GM21717 (cell line): ENCODE measurements around the gene HSD17B1.
"Not testable (repeated sequence)": the region's sequence is repeated elsewhere in the genome, so short reads cannot be mapped to it uniquely, and the experiment has no call there.

ENCODE experiments used
- ATAC-seq: cut with Tn5 transposase; IDR thresholded peaks from one replicate; pipeline ENCODE4 v1.9.1; 2021; ENCODE audit warnings: mild to moderate bottlenecking, moderate library complexity; ENCODE audit not compliant: unreplicated experiment

HSD17B1 gene

GRCh38 chr17:42522798-42523278 lies 29.9 kb upstream of the HSD17B1 start:
- ATAC-seq = no peak

GRCh38 chr17:42525221-42525620 lies 27.5 kb upstream of the HSD17B1 start:
- ATAC-seq = no peak

DNA sequence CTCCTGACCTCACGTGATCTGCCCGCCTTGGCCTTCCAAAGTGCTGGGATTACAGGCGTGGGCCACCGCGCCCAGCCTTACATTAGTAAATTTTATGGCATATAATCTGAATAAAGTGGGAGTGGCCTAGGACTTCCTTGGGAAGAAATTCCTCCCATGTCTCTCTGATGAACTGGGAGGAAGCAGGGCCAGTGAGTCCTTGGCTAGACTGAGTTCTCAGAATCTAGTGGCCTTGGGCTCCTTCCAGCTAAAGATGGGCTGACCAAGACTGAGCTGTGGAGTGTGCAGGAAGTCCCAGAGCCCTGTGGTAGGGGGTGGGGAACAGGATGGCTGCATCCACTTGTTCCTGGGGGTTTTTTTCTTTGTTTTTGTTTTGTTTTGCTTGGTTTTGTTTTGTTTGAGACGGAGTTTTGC lies 26.7 kb upstream of the HSD17B1 start:
- no peak for ATAC-seq

DNA sequence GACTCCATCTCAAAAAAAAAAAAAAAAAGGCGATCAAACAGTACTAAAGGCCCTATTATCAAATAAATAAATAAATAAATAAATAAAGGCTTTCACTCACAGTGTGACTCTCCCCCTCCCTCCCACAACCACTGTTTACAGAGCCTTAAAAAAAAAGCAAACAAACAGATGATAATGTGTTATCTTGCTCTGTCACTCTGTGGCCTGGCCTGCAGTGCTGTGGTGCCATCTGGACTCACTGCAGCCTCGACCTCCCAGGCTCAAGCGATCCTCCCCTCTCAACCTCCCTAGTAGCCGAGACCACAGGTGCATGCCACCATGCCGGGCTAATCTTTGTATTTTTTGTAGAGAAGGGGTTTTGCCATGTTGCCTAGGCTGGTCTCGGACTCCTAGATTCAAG lies 24.8 kb upstream of the HSD17B1 start:
- no peak for ATAC-seq

DNA sequence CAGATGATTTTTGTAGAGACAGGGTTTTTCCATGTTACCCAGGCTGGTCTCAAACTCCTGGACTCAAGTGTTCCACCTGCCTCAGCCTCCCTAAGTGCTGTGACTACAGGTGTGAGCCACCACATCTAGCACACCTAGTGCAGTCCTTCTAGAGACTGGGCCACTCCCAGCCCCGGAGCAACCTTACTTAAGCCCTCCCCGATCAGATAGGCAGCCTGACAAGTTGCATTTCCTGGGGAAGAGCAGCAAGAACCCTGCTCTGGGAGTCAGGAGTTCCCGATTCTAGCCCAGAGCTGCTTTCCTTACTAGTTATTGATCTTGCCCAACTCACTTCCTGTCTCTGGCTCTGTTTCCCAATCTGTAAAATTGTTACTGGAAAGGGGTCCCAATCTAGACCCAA lies 23.7 kb upstream of the HSD17B1 start:
- ATAC-seq = no peak

DNA sequence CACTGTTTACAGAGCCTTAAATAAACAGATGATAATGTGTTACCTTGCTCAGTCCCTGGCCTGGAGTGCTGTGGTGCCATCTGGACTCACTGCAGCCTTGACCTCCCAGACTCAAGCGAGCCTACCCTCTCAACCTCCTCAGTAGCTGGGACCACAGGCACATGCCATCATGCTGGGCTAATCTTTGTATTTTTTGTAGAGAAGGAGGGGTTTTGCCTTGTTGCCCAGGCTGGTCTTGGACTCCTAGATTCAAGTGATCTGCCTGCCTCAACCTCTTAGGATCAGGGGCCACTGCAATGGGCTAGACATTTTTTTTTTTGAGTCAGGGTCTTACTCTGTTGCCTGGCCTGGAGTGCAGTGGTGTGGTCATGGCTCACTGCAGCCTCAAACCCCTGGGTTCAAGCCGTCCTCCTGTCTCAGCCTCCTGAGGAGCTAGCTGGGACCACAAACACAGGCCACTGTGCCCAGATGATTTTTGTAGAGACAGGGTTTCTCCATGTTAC lies 21.7 kb upstream of the HSD17B1 start:
- ATAC-seq = no peak

DNA sequence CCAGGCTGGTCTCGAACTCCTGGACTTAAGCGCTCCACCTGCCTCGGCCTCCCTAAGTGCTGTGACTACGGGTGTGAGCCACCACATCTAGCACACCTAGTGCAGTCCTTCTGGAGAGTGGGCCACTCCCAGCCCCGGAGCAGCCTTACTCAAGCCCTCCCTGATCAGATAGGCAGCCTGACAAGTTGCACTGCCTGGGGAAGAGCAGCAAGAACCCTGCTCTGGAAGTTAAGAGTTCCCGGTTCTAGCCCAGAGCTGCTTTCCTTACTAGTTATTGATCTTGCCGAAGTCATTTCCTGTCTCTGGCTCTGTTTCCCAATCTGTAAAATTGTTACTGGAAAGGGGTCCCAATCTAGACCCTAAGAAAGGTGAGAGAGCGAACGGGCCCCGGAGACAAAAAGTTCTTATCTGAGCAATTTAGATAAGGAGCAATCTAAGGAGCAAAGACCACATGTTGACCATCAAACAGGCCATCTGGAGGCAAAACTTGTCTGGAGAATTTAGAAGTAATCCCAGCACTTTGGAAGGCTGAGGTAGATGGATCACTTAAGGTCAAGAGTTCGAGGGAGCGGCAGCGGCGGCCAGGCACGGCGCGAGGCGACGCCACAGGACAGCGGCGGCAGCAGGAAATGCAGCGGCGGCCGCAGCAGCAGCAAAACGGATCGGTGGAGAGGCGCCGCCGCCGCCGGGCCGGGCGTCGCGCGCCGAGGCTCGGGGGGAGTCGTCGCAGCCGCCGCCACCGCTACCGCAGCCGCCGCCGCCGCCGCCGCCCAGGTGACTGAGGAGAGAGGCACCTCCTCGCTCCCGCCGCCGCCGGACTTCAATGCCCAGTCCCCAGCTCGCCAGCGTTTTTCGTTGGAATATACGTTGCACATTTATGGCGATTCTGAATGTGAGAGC lies 21.0 kb upstream of the HSD17B1 start:
- ATAC-seq = no peak

DNA sequence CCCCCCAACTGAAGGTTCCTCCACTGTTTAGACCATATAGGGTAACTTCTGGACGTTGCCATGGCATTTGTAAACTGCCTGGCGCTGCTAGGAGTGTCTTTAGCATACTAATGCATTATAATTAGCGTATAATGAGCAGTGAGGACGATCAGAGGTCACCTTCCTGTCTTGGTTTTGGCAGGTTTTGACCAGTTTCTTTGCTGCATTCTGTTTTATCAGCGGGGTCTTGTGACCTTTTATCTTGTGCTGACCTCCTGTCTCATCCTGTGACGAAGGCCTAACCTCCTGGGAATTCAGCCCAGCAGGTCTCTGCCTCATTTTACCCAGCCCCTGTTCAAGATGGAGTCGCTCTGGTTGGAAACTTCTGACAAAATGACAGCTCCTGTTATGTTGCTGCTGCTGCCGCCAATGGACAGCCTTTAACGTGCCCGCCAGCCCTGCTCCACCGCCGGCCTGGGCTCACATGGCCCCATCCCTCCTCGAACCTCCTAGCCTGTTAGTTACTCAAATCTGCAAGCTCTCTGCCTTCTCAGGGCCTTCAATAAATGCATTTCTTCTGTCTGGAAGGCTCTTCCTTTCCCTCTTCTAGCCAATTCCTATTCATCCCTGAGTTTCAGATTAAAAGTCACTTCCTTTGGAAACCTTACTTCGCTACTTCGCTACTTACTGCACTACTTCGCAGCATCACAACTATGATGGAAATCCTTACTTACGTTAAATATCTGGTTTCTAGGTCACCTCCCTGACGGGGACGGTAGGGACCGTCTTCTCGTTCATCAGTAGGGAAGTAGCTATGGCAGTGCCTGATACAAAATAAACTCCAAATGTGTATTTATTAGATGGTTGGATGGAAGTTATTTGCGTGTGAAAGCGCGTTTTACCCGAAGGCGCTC lies 17.3 kb upstream of the HSD17B1 start:
- ATAC-seq = no peak

GRCh38 chr17:42536048-42536371 lies 16.7 kb upstream of the HSD17B1 start, which contains the start of gene NAGLU:
NAGLU (plus strand) TSS chr17:42536241; CDS start chr17:42536273, 32 bp downstream.
- peak; percentile 54 for ATAC-seq

DNA sequence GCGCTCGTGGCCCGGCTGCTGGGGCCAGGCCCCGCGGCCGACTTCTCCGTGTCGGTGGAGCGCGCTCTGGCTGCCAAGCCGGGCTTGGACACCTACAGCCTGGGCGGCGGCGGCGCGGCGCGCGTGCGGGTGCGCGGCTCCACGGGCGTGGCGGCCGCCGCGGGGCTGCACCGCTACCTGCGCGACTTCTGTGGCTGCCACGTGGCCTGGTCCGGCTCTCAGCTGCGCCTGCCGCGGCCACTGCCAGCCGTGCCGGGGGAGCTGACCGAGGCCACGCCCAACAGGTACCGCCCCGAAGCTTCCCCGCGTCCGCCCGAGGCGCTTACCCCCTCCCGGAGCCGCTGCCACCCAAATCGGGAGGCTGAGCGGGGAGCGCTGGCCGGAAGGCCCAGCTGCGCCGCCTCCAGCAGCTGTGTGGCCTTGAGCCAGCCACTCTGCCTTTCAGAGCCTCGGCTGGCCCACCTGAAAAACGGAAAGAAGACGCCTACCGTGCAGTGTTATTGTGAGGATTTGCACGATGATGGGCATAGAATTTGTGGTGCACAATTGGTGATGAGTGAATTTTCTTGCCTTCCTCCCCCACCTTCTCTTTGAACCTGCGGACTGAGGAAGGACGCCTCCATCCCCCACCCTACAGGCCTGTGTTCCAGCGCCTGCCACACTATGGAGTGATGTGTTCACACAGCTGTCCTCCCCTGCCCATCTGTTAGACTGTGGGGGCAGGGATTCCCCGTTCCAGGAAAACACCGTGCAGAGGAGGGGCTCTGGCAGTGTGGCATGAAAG lies 16.2 kb upstream of the HSD17B1 start:
- peak; percentile 52 for ATAC-seq

DNA sequence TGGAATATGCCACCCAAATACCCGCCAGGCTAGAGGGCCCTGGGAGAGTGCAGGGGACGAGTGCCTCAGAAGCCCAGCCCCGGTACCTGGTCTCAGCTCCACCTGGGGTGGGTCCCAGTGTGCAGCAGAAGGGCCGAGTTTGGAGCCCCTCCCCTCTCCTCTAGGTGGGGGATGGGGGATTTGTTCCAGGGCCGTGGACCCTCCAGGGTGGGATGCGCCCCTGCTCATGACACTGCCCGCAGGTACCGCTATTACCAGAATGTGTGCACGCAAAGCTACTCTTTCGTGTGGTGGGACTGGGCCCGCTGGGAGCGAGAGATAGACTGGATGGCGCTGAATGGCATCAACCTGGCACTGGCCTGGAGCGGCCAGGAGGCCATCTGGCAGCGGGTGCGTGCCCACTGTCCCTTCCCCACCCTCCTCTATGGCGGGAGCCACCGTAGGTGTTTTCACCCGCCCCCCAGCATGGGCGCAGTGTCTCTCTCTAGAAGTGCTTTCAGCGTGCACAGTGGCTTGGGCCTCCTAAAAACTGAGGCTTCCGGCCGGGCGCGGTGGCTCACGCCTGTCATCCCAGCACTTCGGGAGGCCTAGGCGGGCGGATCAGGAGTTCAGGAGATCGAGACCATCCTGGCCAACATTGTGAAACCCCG lies 15.4 kb upstream of the HSD17B1 start:
- ATAC-seq = no peak

DNA sequence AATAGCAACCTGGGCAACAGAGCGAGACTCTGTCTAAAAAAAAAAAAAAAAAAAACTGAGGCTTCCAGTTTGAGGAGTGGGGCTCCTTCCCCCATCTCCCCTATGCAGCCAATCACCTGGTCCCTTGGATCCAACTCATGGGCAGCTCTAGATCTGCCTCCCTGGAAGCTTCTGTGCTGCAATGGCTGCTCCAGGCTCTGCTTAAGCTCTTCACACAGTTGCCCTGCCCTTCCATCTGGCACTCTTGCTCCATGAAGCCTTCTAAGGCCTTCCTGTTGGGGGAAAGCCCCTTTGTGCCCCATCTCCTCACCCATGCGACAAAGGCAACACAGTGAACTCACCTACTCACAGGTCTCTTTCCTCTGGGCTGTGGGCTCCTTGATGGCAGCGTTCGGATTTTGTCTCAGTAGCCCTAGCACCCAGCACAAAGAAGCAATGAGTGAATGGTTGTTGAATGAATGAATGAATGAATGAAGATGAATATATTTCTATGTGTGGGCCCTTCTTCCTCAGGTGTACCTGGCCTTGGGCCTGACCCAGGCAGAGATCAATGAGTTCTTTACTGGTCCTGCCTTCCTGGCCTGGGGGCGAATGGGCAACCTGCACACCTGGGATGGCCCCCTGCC lies 14.8 kb upstream of the HSD17B1 start:
- ATAC-seq = no peak

DNA sequence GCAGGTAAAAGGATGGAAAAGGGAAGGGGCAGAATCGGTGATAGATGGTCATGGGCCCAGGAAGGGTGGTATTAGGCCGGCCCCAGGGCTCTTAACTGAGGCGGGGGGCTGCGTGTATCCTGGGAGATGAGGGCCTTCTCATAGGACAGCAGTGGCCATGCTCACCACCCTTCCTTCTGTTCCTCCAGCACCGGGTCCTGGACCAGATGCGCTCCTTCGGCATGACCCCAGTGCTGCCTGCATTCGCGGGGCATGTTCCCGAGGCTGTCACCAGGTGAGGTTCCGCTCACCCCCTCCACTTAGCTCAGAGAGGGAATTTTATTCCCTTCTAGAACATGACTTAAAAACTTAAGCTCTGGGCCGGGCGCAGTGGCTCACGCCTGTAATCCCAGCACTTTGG lies 14.2 kb upstream of the HSD17B1 start:
- ATAC-seq = no peak

GRCh38 chr17:42540558-42540957 lies 12.2 kb upstream of the HSD17B1 start:
- not testable (repeated sequence) for ATAC-seq

- no peak for ATAC-seq
These were observed 11.5 kb upstream of the HSD17B1 start for GRCh38 chr17:42541041-42541833.

GRCh38 chr17:42543190-42544079 lies 9.3 kb upstream of the HSD17B1 start:
- ATAC-seq = no peak

DNA sequence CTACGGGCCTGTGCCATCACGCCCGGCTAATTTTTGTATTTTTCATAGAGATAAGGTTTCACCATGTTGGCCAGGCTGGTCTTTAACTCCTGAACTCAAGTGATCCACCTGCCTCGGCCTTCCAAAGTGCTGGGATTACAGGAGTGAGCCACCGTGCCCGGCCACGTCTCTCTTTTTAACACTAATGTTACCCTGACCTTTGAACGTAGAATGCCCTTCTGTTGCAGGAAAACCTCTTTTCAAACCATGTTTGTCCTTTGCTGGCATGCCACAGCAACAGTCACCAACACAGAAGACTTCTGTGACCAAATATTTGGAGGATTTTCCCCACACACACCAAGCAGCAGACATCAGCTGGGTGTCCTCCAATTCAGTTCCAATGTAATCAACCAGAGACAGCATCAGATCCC lies 7.8 kb upstream of the HSD17B1 start:
- ATAC-seq = no peak
